ENCODE results near the gene CIAO1.

DNA sequence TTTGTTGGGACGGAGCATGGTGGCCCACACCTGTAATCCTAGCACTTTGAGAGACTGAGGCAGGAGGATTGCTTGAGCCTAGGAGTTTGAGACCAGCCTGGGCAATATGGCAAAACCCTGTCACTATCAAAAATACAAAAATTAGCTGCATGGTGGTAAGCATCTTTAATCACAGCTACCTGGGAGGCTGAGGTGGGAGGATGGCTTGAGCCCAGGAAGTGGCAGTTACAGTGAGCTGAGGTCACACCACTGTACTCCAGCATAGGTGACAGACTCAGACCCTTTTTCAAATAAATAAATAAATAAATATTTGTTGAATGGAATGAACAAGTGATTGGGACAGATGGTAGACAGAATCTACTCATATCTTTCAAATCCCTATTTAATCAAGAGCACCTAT lies 53.4 kb downstream of the CIAO1 start:
- TF ChIP-seq, protein P1, sequence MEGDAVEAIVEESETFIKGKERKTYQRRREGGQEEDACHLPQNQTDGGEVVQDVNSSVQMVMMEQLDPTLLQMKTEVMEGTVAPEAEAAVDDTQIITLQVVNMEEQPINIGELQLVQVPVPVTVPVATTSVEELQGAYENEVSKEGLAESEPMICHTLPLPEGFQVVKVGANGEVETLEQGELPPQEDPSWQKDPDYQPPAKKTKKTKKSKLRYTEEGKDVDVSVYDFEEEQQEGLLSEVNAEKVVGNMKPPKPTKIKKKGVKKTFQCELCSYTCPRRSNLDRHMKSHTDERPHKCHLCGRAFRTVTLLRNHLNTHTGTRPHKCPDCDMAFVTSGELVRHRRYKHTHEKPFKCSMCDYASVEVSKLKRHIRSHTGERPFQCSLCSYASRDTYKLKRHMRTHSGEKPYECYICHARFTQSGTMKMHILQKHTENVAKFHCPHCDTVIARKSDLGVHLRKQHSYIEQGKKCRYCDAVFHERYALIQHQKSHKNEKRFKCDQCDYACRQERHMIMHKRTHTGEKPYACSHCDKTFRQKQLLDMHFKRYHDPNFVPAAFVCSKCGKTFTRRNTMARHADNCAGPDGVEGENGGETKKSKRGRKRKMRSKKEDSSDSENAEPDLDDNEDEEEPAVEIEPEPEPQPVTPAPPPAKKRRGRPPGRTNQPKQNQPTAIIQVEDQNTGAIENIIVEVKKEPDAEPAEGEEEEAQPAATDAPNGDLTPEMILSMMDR (IDR thresholded peaks at IDR 0.05; ENCODE audit: low read depth, low read length, missing input control), result no peak
- TF ChIP-seq, protein P2, sequence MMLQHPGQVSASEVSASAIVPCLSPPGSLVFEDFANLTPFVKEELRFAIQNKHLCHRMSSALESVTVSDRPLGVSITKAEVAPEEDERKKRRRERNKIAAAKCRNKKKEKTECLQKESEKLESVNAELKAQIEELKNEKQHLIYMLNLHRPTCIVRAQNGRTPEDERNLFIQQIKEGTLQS (IDR thresholded peaks at IDR 0.05), result no peak
- TF ChIP-seq, protein P3, sequence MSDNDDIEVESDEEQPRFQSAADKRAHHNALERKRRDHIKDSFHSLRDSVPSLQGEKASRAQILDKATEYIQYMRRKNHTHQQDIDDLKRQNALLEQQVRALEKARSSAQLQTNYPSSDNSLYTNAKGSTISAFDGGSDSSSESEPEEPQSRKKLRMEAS (IDR thresholded peaks at IDR 0.05), result no peak
- TF ChIP-seq, protein P4, sequence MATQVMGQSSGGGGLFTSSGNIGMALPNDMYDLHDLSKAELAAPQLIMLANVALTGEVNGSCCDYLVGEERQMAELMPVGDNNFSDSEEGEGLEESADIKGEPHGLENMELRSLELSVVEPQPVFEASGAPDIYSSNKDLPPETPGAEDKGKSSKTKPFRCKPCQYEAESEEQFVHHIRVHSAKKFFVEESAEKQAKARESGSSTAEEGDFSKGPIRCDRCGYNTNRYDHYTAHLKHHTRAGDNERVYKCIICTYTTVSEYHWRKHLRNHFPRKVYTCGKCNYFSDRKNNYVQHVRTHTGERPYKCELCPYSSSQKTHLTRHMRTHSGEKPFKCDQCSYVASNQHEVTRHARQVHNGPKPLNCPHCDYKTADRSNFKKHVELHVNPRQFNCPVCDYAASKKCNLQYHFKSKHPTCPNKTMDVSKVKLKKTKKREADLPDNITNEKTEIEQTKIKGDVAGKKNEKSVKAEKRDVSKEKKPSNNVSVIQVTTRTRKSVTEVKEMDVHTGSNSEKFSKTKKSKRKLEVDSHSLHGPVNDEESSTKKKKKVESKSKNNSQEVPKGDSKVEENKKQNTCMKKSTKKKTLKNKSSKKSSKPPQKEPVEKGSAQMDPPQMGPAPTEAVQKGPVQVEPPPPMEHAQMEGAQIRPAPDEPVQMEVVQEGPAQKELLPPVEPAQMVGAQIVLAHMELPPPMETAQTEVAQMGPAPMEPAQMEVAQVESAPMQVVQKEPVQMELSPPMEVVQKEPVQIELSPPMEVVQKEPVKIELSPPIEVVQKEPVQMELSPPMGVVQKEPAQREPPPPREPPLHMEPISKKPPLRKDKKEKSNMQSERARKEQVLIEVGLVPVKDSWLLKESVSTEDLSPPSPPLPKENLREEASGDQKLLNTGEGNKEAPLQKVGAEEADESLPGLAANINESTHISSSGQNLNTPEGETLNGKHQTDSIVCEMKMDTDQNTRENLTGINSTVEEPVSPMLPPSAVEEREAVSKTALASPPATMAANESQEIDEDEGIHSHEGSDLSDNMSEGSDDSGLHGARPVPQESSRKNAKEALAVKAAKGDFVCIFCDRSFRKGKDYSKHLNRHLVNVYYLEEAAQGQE (IDR thresholded peaks at IDR 0.05), result no peak
- TF ChIP-seq RAD21 (IDR thresholded peaks at IDR 0.05), result no peak
- no peak for TF ChIP-seq RXRA (IDR thresholded peaks at IDR 0.05)
- TF ChIP-seq YY1 (IDR thresholded peaks at IDR 0.05), result no peak
- TF ChIP-seq EGR1 (IDR thresholded peaks at IDR 0.05; ENCODE audit: low read depth in 2 of 2), result no peak

Data from liver (tissue), 3 donors.